K562 (cell line): Measurements from ENCODE around the gene KCNH2. TPM values are rescaled to one million over a fixed set of nuclear protein-coding genes. Genes with fewer than 3 reads are reported as not detected.
A peak's percentile ranks its signal among the peaks of the same experiment; 100 is the strongest.

Experiments used
- ATF4 ChIP-seq: fragments of 450-650 bp; formaldehyde crosslinking; IDR thresholded peaks from 2 replicates; pipeline ENCODE4 v1.4.0; 2022; ENCODE audit warnings: mild to moderate bottlenecking, moderate library complexity
- HMG20A ChIP-seq: fragments of 450-650 bp; formaldehyde crosslinking; conservative IDR thresholded peaks from 2 replicates; pipeline ENCODE4 v1.4.0; 2020; ENCODE audit warnings: mild to moderate bottlenecking, mixed read lengths
- MECOM ChIP-seq: fragments of 250-450 bp; sonication (Bioruptor Pico); IDR thresholded peaks from 2 replicates; pipeline ENCODE4 v1.8.0; 2022; ENCODE audit warnings: inconsistent platforms
- POLR3G ChIP-seq: IDR thresholded peaks from 2 replicates; pipeline ENCODE4 v1.6.1; 2011; ENCODE audit not compliant: insufficient read length, insufficient replicate concordance; ENCODE audit errors: extremely low read depth
- TRIM28 ChIP-seq: fragments of 450-650 bp; IDR thresholded peaks from 2 replicates; pipeline ENCODE4 v1.6.1; 2017
- ZEB2 ChIP-seq: fragments of 450-650 bp; IDR thresholded peaks from 2 replicates; pipeline ENCODE4 v1.6.1; 2016
- ZNF584 ChIP-seq: fragments of 200-800 bp; sonication (Bioruptor generic); IDR thresholded peaks from 2 replicates; pipeline ENCODE4 v1.6.1; 2016; ENCODE audit warnings: low read depth, mild to moderate bottlenecking, missing genetic modification characterization, missing compliant biosample characterization
- ZNF76 ChIP-seq: fragments of 250-450 bp; sonication (Bioruptor Pico); IDR thresholded peaks from 2 replicates; pipeline ENCODE4 v1.4.0; 2020; ENCODE audit warnings: mild to moderate bottlenecking, moderate library complexity, borderline replicate concordance
- polyA plus RNA-seq, 8 experiments: library from polyadenylated mRNA; depleted of rRNA in 4 of 8; stranded (reverse) in 5 of 8; unstranded in 3 of 8; fragments of >200 nt; fragmentation: Nextera tagmentation in 2 of 8; fragmentation: Illumina TruSeq in 1 of 8; extraction: Ambion mirVana in 2 of 8; extraction: Trizol in 1 of 8; gene quantifications; 2 replicates each; pipeline versions ENCODE4 v1.2.1 to v1.2.3, GENCODE V29; 2011 to 2014; ENCODE audit warnings: inconsistent platforms in 1 of 8, missing spikeins in 1 of 8
- total RNA-seq, 7 experiments: library from RNA; depleted of rRNA in 6 of 7; stranded (reverse); fragments of >200 nt in 6 of 7; fragmentation: Illumina TruSeq in 2 of 7; extraction: Trizol in 2 of 7; gene quantifications; 2 replicates each; pipeline versions ENCODE4 v1.2.1 to v1.2.3, GENCODE V29; 2011 to 2021; ENCODE audit warnings: low replicate concordance in 1 of 7
- TF ChIP-seq, protein P1 (sequence below): fragments of 200-600 bp; sonication (generic); IDR thresholded peaks from one replicate; pipeline ENCODE4 v1.6.1; 2012; ENCODE audit warnings: mild to moderate bottlenecking, low read depth, low read length, inconsistent platforms
- TF ChIP-seq, protein P2 (sequence below): sonication (generic); formaldehyde crosslinking; IDR thresholded peaks from 2 replicates; pipeline ENCODE4 v1.8.0; 2022; ENCODE audit warnings: mild to moderate bottlenecking, missing genetic modification reagents, borderline replicate concordance

KCNH2 gene
- total and polyA plus RNA-seq, 9 of the 15 experiments (the other 6 are each of a cell fraction or from before 2014, with no cell fraction given), result 18.1 to 368 (median 218) TPM

- TF ChIP-seq, protein P1, sequence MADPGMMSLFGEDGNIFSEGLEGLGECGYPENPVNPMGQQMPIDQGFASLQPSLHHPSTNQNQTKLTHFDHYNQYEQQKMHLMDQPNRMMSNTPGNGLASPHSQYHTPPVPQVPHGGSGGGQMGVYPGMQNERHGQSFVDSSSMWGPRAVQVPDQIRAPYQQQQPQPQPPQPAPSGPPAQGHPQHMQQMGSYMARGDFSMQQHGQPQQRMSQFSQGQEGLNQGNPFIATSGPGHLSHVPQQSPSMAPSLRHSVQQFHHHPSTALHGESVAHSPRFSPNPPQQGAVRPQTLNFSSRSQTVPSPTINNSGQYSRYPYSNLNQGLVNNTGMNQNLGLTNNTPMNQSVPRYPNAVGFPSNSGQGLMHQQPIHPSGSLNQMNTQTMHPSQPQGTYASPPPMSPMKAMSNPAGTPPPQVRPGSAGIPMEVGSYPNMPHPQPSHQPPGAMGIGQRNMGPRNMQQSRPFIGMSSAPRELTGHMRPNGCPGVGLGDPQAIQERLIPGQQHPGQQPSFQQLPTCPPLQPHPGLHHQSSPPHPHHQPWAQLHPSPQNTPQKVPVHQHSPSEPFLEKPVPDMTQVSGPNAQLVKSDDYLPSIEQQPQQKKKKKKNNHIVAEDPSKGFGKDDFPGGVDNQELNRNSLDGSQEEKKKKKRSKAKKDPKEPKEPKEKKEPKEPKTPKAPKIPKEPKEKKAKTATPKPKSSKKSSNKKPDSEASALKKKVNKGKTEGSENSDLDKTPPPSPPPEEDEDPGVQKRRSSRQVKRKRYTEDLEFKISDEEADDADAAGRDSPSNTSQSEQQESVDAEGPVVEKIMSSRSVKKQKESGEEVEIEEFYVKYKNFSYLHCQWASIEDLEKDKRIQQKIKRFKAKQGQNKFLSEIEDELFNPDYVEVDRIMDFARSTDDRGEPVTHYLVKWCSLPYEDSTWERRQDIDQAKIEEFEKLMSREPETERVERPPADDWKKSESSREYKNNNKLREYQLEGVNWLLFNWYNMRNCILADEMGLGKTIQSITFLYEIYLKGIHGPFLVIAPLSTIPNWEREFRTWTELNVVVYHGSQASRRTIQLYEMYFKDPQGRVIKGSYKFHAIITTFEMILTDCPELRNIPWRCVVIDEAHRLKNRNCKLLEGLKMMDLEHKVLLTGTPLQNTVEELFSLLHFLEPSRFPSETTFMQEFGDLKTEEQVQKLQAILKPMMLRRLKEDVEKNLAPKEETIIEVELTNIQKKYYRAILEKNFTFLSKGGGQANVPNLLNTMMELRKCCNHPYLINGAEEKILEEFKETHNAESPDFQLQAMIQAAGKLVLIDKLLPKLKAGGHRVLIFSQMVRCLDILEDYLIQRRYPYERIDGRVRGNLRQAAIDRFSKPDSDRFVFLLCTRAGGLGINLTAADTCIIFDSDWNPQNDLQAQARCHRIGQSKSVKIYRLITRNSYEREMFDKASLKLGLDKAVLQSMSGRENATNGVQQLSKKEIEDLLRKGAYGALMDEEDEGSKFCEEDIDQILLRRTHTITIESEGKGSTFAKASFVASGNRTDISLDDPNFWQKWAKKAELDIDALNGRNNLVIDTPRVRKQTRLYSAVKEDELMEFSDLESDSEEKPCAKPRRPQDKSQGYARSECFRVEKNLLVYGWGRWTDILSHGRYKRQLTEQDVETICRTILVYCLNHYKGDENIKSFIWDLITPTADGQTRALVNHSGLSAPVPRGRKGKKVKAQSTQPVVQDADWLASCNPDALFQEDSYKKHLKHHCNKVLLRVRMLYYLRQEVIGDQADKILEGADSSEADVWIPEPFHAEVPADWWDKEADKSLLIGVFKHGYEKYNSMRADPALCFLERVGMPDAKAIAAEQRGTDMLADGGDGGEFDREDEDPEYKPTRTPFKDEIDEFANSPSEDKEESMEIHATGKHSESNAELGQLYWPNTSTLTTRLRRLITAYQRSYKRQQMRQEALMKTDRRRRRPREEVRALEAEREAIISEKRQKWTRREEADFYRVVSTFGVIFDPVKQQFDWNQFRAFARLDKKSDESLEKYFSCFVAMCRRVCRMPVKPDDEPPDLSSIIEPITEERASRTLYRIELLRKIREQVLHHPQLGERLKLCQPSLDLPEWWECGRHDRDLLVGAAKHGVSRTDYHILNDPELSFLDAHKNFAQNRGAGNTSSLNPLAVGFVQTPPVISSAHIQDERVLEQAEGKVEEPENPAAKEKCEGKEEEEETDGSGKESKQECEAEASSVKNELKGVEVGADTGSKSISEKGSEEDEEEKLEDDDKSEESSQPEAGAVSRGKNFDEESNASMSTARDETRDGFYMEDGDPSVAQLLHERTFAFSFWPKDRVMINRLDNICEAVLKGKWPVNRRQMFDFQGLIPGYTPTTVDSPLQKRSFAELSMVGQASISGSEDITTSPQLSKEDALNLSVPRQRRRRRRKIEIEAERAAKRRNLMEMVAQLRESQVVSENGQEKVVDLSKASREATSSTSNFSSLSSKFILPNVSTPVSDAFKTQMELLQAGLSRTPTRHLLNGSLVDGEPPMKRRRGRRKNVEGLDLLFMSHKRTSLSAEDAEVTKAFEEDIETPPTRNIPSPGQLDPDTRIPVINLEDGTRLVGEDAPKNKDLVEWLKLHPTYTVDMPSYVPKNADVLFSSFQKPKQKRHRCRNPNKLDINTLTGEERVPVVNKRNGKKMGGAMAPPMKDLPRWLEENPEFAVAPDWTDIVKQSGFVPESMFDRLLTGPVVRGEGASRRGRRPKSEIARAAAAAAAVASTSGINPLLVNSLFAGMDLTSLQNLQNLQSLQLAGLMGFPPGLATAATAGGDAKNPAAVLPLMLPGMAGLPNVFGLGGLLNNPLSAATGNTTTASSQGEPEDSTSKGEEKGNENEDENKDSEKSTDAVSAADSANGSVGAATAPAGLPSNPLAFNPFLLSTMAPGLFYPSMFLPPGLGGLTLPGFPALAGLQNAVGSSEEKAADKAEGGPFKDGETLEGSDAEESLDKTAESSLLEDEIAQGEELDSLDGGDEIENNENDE, result no peak
- TF ChIP-seq ZEB2 (peak; percentile 68), HMG20A (no peak), TRIM28 (peak; percentile 79), ZNF584 (CRISPR knock-in tag) (peak; percentile 14; the same call in 1 of the 2 replicates), MECOM (CRISPR knock-in tag) (no peak; the same call in 1 of the 2 replicates), POLR3G (no peak), ATF4 (CRISPR knock-in tag) (no peak), ZNF76 (CRISPR knock-in tag) (no peak)
- TF ChIP-seq, protein P2, sequence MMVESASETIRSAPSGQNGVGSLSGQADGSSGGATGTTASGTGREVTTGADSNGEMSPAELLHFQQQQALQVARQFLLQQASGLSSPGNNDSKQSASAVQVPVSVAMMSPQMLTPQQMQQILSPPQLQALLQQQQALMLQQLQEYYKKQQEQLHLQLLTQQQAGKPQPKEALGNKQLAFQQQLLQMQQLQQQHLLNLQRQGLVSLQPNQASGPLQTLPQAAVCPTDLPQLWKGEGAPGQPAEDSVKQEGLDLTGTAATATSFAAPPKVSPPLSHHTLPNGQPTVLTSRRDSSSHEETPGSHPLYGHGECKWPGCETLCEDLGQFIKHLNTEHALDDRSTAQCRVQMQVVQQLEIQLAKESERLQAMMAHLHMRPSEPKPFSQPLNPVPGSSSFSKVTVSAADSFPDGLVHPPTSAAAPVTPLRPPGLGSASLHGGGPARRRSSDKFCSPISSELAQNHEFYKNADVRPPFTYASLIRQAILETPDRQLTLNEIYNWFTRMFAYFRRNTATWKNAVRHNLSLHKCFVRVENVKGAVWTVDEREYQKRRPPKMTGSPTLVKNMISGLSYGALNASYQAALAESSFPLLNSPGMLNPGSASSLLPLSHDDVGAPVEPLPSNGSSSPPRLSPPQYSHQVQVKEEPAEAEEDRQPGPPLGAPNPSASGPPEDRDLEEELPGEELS (CRISPR knock-in tag), result 0 out of 2 replicates have a peak, but pooled peaks have one; percentile 76
Observed at GRCh38 chr7:151008511-151009323, 30.6 kb upstream of the KCNH2 start (continued).
